ENCODE measurements around the gene CTSL.
A peak's percentile ranks its signal among the peaks of the same experiment; 100 is the strongest.

CTSL gene

DNA sequence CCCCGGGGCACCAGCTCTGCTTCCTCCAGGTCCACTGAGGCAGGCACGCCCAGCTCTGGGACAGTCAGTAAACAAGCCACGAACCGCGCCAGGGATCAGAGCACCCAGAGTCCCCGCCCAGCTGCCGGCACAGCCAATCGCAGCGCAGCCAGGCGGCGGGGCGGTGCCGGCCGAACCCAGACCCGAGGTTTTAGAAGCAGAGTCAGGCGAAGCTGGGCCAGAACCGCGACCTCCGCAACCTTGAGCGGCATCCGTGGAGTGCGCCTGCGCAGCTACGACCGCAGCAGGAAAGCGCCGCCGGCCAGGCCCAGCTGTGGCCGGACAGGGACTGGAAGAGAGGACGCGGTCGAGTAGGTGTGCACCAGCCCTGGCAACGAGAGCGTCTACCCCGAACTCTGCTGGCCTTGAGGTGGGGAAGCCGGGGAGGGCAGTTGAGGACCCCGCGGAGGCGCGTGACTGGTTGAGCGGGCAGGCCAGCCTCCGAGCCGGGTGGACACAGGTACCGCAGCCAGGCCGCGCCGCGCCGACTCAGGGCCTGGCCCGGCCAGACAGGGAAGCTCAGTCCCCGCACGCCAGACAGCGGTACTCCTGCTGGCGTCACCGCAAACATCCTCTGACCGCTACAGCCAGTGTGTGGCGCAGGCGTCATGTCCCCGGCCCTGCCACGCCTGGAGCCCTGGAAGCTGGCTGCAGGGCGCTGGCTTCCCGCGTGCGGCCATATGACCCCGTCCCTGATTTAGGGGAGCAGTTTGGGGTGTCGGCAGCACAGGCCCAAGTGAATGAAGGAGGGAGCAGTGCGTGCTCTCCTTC lies at the start of gene CTSL:
Gene CTSL (plus strand): TSS at position 220 of the 810 bp plus-strand sequence. CDS start 1,485 bp downstream, outside the sequence.
- no peak for DNase-seq

DNA sequence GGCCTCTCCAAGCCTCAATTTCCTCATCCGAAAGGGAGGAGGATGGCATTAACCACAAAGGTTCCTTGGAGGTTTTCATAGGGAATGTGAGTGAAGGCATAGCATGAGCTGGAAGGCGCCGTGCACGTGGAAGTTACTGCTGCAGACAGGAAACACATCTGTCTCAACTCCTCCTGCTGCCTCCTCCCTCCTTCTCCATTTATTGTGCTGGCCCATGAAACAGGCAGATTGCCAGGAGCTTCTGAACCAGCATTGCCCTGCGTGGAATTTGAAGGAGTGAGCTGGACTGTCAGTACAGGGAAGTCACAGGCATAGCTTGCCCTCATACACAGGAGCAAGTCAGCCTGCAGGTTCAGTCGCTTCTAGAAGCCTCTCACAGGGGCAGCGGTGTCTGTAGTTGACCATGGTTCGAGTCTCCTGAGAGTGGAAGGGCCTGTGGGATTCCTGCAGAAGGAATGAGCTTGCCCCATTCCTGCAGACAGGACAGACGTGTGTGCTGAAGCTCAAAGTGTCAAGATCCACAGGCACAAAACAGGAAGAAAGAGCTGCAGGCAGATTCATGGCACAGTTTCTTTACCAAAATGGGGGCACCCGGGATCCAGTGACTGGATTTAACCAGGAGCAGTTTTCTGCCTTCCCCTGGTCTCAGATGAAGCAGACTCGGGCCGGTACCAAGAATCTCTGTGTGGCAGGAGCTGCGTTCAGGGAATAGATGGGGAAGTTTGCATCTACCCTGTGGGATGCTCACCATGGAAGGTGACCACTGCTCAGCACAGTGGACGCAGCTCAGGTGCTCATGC lies 48.7 kb upstream of the CTSL start:
- DNase-seq = no peak

DNA sequence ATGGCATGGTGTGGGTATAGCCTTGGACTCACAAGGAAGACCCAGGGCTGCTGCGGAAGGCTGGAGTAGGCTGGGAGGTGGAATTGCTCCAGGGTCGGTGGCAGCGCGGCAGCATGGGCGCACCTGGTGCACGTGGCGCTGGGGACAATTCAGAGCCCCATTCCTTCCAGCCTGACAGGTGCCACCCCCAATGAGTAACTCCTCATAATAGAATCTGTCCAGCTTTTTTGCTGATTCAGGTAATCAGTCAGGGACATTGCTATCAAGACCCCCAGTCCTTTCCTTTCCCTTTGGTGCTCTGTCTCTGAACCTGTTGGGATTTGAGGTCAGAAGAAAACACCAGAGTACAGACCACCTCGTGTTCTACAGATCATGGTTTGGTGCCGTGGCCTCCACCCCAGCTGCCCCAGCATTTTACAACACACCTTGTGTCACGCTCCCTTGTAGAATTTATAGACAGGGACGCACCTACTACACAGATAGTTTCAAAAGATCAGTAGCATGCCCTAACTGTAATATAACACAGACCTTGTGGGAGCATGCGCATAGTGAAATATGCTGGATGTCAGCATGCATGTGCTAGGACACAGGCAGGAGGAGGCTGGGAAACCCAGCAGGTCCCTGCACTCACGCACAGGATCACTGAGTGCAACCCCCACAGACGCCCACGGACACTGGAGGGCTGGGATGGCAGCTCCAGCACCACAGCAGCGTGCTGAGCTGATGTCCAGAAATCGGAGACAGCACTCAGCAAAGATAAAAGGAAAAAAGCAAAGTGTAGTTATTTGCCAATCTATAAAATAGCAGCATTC lies 47.9 kb upstream of the CTSL start:
- DNase-seq = no peak

DNA sequence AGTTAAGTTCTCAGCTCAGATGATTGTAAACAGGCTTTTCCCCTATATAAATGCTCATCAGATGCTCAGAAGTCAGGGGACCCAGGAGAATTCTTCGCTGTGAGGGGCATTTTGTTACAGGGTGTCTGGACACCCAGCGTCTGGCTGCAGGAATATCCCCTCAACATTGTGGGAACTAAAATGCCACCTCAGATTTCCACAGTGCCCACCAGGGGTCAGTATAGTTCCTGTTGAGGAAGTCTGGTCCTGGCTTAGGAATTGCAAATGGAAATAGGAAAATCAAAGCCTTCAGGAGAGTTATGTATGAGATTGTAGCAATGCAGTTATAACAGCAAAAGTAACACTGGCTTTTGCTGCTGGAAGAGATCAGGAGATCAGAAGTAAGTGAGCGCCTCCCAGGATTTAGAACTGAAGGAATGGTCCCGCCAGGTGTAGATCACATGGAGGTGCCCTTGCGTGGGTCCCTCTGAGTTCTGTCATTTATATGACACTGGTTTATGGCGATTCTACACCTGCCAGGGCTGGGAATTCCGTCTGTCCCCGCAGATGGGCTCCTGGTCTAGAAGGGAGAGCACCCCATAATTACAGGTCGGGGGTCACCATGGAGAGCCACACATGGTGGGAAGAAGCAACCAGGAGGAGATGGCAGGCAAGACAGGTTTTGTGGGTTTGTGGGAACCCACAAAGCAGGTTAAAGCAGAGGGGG lies 47.1 kb upstream of the CTSL start:
- peak; percentile 15 for DNase-seq

DNA sequence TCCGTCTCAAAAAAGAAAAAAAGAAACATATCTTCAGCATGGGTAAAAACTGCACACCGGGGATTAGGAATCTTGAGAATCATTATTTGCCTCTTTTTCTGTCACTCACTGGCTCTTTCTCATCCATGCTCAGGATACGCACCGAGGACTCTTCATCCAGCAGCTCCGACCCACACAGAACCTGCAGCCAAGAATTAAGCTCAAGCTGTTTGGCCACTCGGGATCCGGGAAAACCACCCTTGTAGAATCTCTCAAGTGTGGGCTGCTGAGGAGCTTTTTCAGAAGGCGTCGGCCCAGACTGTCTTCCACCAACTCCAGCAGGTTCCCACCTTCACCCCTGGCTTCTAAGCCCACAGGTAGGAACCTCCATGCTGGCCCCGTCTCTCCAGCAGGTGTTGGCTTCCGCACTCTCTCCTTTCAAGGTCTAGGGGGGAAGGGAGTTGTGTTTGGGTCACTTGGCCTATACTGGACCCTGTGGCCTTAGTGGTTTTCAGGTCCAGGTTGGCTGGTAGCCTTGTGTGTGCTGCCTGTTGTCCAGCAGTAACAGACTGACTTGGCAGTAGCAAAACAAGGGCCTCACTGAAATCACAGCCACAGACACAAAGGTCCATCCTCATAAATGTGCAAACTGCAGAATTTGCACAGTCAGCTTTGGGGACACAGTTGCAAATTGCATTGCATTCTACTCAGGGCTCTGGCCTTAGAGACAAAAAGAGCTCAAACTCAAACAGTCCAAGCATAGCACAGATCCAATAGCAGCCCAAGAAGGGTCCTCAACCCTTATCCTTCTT lies 44.5 kb upstream of the CTSL start:
- DNase-seq = no peak

DNA sequence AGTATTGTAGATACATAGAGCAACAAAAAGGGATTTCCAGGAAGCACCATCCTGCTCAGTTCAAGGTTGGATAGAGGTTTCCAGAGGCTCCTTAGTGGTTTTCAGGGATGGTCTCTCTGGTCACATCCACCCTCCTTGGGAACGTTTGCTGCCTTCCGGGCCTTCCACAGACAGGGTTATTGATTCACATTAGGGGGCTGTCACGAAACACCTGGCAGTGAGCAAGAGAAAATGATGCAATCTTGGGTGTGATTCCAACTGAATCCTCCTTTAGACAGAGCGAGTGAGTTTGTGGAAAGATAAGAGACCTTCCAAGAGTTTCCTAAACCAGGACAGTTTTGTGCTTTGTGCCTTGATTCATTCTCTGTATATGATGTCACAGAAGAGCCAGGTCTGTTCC lies 43.8 kb upstream of the CTSL start:
- DNase-seq = no peak

DNA sequence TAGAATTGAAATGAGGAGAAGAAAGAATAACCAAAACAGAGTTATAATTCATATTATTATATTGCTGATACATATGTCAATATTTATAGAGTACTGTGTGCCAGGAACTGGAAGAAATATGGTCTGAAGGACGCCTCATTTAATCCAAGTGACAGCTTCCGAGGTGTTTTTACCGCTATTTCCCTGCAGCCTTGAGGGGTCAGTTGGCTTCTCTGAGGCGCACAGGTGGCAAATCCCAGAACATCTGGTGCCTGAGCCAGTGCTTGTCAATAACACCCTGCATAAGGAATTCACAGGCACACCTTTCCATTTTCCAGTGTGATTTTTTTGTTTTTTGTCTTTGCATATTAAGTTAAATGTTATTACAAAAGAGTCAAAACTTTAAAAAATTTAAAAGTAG lies 43.3 kb upstream of the CTSL start:
- no peak for DNase-seq

DNA sequence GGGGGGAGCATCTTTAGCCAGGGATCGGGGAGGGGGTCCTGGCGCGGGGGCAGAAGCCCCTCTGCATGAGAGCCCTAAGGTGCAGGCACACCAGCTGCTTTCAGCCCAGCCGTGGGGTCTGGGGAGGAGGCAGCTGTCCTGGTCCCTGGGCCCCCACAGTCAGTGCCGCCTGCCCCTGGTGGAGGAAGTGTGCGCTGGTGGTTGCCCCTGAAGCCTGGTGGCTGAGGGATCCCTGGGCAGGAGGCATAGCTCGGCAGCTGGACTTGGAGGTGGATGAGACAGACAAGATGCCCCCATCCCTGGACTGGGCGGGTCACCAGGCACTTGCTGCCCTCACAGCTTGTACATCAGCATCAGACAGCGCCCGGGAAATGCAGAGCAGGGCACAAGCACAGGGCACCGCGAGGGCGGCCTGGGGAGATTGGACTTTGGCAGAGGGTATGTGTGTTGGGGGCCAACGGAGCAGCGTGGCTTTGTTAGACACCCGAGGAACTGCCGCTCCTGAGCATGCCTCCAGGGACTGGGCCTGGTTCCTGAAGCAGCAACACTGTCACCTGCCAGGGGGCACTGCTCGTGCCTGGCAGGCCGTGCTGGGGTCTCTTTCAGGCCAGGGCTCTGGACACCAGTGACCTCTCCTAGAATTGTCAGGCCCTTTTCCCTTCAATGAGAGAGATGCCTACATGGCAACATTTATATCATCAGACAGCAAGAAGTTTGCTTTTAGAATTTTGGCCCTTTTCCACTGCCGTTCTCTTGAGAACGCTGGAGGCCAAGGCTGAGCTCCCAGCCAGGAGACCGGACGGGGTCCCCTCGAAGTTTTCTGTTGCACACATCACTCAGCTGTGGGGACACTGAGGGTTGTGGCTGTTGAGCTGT lies 41.9 kb upstream of the CTSL start:
- DNase-seq = no peak

DNA sequence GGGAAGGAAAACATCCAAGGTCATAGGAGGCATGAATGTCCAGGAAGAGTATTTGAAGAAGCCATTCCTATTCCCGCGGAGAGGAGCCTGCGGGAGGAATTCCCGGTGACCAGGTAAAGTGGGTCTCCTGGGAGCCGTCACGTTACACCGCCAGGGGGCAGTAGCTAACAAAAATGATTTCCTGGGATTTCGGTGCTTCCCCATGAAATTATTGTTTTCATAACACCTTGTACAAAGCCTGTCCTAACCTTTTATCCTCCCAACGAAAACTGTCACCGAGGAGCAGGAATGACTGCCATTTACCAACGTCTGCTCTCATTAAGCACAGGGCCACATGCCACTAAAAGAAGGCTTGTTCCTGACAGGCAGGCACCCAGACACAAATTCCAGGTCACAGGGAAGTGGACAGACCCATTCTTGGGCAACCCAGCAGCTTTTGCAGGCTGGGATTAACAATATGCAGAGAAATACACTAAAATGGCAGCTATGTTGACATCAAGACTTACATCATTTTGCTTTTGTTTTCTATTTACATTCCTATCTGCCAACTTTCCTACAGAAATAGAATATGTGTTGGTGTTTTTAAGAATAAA lies 41.2 kb upstream of the CTSL start:
- no peak for DNase-seq

DNA sequence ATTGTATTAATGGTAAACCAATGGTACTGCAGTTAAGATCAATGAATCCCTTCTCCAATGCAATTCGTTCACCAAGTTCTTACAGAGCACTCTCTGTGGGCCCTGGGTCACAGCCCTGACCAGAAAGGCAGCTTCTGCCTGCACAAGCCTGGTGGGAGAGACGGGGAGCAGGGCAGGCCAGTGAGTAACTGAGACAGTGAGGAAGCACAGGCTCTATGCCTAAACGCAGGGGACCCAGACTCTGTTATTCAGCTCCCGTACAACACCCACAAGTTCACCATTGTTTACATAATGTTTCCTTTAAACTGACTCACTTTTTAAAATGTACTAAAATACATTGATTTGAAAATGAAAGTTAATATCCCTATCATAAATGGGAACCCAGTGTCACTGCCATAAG lies 40.5 kb upstream of the CTSL start:
- DNase-seq = no peak

DNA sequence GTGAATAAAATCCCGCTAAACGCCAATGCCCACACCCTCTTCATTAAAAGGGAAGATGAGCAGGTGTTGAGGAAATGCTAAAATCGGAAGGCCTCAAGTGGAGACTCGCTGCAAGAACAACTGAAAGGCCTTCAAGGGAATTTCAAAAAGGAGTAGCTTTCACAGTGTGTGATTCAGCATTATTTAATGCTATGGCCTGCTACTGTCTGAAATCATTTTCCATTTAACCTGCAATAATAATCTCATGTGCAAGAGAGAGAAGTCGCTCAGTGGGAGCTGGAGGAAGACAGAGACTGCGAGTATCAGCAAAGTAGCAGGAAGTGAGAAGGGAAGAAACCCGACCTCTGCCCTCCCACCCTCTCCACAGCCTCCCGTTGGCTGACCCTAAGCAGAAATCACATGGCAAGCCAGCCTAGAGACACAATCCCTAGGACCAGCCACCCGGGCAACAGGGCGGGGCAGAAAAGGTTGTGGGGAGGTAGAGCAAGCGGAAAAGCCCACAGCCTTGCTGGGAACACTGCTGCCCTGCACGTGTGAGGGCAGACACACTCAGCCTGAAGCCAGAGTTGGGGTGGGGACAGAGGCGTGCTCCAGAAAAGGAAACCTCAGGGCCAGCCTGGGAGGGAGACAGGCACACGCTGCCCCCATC lies 39.9 kb upstream of the CTSL start:
- no peak for DNase-seq

DNA sequence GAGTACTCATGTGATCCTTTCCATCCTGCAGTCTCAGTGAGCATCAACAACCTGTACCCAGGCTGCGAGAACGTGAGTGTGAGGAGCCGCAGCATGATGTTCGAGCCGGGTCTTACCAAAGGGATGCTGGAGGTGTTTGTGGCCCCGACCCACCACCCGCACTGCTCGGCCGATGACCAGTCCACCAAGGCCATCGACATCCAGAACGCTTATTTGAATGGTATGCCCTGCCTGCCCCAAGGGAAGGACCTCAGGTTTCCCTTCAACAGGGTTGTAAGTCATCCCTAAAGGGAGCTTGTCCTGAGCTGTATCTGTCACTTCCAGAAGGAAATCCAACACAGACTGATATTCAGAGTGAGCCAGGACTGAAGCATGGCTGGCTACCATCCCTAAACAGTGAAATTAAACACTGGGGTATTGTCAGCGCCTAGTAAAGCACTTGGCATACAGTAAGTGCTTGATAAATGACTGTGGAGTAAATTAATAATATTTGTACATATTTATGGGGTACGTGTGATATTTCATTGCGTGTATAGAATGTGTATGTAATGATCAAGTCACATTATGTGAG lies 39.3 kb upstream of the CTSL start:
- no peak for DNase-seq

DNA sequence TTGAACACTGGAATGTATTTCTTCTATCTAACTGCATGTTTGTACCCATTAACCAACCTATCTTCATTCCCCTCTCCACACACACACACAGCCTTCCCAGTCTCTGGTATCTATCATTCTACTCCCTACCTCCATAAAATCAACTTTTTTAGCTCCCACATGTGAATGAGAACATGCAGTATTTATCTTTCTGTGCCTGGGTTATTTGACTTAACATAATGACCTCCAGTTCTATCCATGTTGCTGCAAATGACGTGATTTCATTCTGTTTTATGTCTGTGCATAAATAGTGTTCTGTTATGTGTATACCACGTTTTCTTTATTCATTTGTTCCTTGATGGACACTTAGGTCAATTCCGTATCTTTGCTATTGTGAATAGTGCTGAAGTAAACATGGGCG lies 38.7 kb upstream of the CTSL start:
- DNase-seq = no peak

DNA sequence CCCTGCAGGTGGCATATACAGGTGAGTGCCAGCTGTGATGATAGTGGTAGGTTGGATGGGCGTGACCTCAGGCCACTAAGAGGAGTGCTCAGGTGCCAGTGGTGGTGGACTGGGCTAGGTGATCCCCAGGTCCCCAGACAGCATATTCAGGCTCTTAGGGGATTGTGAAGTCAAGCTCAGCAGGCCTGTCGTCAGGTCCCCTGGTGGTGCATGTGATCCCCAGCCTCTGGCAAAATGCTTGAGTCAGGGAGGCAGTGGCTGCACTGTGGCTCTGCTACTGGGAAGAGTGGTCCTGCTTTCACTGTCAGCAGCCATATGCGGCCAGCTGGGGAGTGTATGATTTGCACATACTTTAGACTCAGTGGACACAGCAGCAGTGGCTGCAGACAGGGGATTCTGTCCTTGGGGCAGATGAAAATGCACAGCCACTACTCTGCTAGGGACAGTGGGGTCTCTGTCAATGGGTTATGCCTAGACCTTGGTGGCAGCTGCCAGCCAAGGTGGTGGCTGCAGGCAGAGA lies 31.6 kb upstream of the CTSL start:
- DNase-seq = no peak

DNA sequence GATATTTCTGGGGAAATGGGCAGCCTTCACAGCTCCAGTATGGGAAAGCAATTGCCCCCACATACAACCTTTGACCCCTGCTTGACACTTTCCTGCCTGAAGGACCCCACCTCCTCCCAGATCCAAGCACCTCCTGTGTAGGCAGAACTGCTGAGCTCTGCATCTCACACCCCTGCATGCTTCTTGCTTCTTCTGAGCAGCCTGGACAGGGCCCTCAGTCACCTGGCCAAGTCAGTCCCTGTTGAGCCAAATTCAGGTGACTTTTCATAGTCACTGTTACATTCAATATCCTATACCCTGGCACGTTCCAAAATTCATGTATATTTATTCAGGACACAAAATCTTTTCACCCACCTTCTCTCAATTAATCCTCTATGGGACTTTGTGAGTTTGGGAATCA lies 30.4 kb upstream of the CTSL start:
- DNase-seq = no peak

DNA sequence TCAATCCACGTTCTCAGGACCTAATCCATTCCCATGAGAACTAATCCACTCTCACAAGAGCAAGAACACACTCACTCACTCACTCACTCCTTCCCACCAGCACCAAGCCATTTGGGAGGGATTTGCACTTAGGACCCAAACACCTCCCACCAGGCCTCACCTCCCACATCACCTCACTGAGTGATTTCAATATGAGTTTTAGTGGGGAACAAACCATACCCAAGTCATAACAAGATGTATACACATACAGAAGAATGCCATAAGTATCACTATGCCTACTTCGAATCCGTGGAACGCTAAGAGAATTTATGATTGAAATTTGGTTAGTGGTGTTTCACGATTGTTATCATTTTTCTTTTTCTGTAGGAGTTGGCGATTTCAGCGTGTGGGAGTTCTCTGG lies 29.3 kb upstream of the CTSL start:
- DNase-seq = no peak

DNA sequence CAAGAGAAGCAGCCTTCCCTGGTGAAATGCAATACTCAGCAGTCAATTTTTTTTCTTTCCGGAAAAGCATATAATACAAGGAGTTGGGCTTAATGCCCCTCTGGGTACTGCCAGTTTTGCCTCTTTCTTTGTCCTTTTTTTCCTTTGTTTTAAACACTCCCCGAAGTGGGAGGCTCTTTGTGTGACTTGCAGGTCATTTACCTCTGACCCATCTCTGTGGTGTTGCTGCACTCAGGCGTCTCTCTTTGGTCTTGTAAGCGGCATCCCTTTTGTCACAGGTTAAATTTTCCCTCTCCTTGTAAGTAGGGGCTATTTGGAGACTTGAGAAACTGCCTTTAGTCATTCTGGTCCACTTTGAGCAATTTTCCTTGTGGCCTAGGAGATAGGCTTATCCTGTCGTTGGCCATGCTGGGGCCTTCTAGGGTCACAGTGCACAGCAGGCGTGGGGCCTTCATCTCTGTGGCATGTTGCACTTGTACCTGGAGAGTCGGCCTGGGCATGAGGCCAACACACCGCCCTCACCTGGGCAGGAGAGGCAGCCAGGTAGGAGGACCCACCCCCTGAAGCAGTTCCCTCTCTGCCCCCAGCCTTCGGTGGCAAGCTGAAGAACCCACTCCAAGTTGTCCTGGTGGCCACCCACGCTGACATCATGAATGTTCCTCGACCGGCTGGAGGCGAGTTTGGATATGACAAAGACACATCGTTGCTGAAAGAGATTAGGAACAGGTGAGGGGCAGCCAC lies 27.7 kb upstream of the CTSL start:
- DNase-seq = no peak

DNA sequence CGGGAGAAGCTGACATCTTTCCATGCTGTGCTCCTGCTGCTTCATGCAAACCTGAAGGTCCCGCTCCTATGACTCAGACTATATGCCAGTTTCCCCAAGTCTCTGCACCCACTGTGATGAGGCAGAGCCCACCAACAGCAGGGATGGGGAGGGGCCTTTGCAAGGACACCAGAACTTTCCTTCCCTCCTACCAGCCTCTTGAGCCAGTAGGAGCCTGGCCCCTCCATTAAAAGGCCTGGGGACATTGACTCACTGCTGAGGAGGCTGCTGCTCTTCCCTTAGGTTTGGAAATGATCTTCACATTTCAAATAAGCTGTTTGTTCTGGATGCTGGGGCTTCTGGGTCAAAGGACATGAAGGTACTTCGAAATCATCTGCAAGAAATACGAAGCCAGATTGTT lies 26.1 kb upstream of the CTSL start:
- no peak for DNase-seq

DNA sequence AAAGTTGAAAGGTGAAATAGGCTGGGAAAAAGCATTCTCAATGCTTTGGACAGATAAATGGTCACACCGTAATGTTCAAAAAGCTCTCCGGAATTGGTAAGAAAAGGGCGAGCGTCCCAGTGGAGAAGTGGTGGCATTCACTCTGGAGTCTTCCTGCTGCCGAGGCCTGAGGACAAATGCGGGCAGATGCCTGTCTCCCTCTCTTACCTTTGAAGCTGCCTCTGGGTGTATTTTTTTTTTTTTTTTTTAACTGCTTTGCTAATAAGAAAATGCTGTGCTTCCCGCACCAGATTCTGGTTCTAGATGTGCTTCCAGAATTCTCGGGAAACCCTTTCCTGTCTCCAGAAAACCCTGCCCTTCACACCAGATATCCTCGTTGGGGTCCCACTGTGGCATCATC lies 24.4 kb upstream of the CTSL start:
- no peak for DNase-seq

Measured in COR-L47 (cell line).